Brain pericyte (primary cell): ENCODE measurements around the gene MRPL28.
"Not testable (repeated sequence)": the region's sequence is repeated elsewhere in the genome, so short reads cannot be mapped to it uniquely, and the experiment has no call there.

ENCODE experiments used
- DNase-seq: peaks from one replicate; pipeline ENCODE4 v3.0.0-alpha.2; 2012; ENCODE audit warnings: low read depth, low spot score

Gene MRPL28

DNA sequence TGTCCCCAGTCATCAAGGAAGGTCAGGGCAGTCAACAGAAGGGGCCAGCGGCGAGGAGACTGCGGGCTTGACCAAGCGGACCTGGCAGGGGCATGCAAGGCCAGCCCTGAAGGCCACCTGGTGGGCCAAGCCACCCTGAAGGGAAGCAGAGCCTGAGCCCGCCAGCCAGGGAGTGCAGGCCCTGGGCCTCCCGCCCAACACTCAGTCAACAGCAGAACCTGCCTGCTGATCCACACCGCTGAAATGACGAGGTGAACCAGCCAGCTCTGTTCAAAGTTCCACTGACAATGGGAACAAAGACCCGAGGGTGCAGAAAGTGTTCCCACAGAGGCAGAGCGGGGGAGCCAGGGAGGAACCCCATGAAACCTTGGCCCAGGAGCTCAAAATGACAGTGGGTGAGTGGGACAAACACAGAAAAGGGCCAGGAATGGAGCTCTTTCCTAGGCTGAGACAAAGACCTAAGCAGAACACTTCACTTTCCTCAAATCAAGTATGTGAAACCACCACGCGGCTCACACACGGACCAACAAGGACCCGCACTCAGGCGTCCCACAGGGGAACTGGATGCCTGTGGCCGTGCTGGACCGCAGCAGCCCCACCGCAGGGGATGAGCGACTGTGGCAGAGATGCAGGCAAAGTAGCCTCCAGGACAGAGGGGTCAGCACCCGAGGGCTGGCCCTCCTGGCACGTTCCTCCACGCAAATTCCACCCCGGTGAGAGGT is 29.8 kb downstream of the MRPL28 start:
- DNase-seq, result no peak

DNA sequence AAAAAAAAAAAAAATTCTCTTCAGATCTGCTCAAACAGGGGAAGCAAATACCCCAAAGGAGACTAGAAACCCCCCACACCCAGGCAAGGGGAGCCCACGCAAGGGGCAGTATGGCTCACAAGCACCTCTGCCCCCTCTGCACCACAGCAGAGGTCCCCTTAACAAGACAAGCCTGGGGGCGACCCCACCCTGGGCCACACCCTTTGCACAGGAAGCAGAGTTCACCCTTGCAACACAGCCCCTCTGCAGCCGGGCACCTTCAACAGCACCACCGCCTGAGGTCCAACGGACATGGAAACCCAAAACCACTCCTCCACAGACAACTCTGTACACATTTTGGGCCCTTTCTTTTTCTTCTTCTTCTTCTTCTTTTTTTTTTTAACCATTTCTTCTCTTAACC is 30.7 kb downstream of the MRPL28 start:
- no peak for DNase-seq

DNA sequence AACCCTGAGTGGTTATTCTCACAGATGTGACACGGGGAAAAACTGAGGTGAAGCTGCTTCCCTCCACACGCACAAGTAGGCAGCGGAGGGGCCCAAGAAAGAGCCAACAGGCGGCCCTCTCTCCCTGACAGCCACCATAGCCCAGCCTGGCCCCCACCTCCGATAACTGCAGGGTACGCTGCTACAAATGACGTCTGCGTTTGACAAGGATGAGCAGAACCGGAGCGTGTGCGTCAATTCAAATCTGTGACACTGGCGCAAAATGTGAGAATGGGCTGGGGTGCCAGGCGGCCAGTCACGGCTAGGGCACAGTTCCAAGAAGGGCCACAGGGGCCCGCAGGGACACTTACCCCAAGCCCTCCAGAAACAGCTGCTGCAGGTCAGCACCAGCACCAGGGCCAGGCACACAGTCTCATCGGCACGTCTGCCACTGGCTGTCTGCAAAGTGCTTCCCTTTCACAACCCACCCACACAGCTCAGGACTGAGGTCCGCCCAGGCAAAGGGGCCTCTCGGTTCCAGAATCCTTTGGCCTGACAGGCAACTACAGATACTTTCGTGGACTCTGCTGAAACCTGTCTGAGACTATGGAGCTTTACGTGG is 32.3 kb downstream of the MRPL28 start:
- DNase-seq, result no peak

DNA sequence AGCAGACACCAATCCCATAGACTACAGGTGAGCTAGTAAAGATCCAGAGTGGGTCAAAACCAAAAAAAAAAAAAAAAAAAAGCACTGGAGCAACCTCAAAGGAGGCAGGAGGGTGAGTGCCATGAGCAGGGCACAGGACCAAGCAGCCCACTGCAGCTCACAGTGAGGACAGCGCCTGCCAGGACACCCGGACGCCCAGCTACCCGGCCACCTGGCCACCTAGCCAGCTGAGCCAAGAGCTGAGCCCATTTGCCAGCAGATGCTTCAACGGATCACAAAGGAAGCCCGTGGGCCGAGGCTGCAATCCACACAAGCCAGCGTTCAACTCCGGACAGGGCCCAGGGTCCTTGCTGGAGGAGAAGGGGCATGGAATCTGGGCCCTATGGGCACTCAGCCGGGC is 32.9 kb downstream of the MRPL28 start:
- DNase-seq, result no peak

DNA sequence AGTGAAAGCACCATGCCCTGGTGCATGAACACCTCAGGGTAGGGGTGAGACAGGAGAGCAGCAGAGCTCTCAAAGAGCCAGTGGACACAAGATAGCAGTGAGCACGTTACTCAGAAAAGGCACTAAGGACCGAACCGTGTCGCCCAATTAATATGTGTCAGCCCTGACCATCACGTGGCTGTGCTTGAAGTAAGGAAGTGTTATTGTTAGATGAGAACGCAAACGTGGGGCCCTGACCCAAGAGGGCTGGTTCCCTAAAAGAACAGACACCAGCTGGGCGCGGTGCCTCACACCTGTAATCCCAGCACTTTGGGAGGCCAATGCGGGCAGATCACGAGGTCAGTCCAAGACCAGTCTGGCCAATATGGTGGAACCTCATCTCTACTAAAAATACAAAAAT is 34.1 kb downstream of the MRPL28 start:
- DNase-seq, result no peak

DNA sequence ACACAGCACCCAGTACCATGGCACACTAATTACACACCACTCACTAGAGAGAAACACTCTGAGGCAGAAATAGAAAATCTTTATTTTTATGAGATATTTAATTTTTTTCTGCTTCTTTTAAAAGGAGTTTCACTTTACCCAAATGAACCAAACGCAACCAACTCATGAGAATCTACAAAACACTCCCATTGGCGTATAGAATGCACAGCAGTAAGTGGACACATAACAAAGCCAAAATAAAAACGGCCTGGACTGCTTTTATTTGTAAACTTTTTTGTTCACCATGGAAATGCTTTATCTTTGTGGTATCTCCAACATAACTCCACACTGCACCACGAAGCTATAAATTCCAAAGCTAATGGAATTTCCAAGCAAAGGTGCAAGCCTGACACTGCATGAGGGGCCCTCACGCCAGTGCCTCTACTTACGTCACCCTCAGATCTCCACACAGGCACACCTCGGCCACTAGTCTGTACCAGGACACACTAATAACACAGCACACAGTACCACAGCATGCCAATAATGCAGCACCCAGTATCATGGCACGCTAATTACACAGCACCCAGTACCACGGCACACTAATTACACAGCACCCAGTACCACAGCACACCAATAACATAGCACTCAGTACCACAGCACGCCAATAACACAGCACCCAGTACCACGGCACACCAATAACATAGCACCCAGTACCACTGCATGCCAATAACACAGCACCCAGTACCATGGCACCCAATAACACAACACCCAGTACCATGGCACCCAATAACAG is 35.3 kb downstream of the MRPL28 start:
- DNase-seq, result not testable (repeated sequence)

DNA sequence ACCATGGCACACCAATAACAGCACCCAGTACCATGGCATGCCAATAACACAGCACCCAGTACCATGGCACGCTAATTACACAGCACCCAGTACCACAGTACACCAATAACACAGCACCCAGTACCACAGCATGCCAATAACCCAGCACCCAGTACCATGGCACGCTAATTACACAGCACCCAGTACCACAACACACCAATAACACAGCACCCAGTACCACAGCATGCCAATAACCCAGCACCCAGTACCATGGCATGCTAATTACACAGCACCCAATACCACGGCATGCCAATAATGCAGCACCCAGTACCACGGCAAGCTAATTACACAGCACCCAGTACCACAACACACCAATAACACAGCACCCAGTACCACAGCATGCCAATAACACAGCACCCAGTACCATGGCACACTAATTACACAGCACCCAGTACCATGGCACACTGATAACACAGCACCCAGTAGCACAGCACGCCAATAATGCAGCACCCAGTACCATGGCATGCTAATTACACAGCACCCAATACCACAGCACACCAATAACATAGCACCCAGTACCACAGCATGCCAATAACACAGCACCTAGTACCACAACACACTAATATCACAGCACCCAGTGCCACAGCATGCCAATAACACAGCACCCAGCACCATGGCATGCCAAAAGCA is 36.0 kb downstream of the MRPL28 start:
- DNase-seq, result not testable (repeated sequence)

DNA sequence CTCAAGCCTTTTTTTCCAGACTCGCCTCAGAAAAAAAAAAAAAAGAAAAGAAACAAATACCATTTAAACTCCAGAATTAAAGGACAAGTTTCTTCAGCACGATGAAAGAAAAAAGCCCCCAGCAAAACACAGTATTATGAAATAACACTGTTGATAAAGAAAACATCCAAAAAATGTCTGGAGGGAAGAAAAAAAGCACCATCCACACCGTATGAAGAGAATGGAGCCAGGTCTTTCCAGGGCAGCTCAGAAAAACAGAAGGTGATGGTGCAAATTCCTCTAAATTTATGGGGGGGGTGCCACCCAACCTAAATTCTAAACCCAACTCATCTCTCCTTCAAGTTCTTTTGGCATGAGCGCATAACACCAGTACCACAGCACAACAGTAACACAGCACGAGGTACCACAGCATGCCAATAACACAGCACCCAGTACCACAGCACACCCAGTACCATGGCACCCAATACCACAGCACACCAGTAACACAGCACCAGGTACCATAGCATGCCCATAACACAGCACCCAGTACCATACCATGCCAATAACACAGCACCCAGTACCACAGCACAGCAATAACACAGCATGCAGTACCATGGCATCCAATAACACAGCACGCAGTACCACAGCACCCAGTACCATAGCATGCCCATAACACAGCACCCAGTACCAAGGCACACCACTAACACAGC is 36.8 kb downstream of the MRPL28 start:
- no peak for DNase-seq

DNA sequence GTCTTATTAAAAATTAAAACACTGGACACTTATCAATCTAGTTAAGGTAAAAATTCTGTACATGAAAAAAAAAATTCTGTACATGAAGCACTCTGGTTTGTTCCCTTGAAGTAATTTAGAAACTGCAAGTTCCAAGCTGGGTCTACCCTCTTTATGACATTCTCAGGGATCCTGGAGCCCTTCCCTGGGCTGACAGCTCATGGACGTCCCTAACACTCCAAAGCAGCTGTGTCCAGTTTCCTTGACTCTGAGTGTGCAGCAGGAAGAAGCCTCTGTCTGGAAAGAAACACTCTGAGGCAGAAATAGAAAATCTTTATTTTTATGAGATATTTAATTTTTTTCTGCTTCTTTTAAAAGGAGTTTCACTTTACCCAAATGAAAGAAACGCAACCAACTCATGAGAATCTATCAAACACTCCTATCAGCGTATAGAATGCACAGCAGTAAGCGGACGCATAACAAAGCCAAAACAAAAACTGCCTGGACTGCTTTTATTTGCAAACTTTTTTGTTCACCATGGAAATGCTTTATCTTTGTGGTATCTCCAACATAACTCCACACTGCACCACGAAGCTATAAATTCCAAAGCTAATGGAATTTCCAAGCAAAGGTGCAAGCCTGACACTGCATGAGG is 39.0 kb downstream of the MRPL28 start:
- DNase-seq, result not testable (repeated sequence)

DNA sequence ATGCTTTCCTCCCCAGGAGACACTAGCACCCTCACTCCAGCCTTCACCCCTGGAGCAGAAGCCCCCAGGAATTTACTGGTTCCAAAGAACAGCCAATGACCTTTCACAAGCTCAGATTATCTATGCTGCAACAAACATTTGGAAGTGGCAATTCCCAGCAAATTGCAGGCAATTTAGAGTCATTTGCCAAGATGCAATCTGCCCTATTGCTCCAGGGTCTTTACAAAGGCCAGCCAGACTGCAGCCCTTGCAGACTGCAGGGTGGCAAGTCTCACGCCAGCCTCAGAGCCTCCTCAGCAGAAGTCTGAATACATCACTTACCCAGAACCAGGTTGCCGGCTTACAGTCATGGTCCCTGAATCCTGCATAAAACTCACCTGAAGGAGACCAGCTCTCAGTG is 39.6 kb downstream of the MRPL28 start:
- no peak for DNase-seq

DNA sequence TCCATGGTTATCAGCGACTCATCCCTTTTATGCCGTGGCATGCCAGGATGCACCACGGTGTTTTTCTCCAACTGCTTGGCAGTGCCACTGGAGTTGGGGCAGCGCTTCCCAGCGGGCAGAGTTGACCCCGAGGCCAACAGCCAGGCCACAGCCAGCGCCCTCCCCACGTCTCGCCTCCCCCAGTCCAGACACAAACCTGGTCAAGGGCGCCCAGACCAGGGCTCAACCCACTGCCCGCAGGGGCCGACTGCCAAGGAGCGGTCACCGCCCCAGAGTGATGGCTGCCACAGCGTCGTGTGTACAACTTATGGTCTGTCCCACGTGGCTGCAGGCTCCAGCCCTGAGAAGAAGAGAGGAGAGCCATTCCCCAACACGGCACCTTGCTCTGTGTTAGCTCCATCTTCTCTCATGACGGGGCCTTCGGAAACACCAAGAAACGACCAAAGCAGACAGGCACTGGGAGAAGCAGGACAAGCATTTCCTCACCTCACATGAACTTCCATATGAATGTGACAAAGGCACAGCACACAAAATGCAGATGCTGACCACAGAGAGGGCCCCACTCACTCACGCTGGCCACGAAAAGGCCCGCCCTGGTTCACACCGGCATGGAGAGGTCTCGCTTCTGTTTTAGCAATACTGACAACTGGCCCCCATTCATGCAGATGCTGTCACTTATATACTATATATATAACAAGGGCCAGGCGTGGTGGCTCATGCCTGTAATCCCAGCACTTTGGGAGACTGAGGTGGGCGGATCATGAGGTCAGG is 44.8 kb downstream of the MRPL28 start:
- no peak for DNase-seq

DNA sequence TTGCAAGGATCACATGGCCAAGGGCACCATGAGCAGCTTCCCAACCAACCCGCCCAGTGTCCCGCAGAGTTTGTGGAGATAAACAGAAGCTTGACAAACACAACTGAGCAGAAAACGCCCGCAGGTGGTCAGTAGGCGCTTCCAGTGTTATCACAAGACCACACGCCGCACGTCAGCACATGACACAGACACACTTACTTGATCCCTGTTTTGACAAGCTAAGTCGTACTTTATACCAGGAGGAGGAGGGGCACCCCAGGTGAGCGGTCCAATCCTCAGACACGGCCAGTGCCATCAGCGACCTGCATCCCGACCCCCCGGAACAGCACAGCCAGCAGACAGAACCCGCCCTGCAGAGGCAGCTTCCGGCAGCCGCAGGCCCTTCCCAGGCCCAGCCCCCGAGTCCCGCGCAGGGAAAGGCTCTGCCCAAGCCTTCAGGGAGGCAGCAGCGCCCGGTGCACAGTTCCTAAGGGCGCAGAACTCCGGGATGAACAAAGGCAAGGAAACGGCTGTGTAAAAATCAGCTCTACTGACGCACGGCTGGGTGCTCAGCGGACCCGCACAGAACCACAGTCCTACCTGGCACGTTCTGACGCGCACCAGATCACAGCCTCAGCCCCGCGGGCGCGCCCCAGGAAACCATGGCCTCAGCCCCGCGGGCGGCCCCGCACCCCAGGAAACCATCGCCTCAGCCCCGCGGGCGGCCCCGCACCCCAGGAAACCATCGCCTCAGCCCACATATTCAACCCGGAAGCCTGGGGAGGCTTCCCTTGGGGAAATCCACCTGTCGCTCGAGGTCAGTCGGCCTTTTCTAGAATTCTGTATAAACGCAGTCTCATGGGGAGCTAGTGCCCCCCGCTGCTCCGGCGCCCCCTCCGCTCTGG is 45.6 kb downstream of the MRPL28 start:
- DNase-seq, result no peak

DNA sequence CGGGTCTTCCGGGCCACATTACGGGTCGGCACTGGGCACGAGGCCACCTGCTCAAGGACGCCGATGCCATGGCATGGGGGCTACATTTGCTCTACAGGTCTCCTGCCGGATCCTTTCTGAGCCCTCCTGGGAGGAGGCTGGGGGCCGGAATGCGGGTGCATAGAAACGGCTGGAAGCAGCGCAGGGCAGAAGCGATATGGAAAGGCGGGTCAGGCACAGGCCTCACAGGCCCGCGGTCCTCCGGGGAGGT is 46.2 kb downstream of the MRPL28 start:
- DNase-seq, result no peak

DNA sequence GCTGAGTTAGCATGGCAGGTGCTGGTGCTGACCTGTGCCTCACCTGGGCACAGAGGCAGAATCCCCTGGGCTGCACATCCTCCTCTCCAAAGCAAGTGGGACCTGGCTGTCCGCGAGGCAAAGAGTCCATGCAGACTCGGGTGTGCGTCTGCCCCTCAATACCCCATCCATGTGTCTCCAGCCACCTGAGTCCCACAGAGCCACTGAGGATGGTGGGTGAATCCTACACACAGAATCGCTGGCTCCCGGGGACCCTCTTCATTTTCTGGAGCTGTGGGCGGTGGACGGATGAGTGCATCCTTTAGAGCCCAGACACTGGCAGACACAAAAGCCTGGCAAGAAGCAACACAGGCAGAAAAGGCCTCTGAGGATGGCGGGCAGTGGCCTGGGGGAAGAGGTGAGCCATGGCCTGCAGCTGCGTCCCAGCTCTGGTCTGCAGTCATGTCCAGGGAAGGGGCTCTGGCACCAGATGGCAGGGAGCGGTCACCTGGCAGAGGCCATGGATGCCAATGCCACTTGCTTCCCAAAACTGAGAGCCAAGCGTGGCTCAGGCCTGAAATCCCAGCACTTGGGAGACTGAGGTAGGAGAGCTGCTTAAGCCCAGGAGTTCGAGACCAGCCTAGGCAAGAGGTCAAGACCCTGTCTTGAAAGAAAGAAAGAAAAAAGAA is 47.7 kb downstream of the MRPL28 start:
- no peak for DNase-seq

DNA sequence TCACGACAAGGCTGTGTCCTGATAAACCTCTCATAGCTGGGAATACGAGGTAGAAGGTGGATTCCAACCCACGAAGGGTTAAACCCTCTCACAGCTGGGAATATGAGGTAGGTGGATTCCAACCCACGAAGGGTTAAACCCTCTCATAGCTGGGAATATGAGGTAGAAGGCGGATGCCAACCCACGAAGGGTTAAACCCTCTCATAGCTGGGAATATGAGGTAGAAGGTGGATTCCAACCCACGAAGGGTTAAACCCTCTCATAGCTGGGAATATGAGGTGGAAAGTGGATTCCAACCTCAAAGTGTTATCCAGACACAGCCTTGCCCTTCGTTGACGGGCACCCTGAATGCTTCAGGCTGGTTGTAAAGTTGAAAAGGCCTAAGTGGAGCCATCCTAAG is 48.8 kb downstream of the MRPL28 start:
- no peak for DNase-seq

DNA sequence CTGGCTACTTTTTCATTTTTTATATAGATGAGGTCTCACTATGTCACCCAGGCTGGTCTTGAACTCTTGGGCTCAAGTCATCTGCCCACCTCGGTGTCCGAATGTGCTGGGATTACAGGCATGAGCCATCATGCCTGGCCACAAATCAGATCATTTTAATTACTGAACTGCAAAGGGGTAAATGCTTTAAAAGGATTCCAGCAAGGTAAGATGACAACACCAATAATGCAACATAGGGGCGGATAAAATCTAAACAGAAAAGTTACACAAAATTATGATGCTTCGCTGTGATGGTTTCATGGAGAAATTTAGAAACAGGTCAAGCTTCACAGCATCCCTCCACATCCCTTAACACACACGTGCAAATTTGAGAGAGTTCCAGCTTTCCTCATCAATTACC is 50.1 kb downstream of the MRPL28 start:
- no peak for DNase-seq

DNA sequence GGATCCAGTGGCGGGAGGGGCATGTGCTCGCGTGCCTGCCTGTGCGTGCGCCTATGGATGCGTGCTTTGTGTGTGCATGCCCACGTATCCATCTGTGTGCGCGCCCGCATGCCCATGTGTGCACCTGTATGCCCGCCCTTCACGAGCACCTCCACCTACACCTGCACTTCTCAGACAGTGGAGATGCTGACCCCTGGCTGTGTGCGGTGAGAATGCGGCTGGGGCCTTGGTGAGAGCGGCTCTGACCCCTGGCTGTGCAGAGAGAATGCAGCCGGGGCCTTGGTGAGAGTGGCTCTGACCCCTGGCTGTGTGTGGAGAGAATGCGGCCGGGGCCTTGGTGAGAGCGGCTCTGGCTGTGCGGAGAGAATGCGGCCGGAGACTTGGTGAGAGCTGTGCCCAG is 51.7 kb downstream of the MRPL28 start:
- no peak for DNase-seq

DNA sequence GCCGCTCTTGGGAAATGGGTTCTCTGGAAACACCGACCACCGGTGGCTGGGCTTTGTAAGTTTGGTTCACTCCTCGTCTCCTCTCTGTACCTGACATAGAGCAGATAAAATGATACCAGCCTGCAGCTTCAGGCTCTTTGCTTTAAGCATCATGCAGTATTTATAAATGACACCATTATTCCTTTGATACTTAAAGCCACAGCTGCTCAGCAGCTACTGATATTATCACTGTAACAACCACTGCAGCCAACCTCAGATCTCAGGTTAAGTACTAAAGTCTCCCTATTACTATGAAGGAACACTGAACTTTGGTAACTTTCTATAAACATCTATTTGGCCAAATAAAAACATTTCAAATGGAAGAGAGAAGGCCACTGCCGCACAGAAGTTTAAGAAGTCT is 52.8 kb downstream of the MRPL28 start:
- no peak for DNase-seq
